Brain pericyte (primary cell): ENCODE results near the gene RAC3.
"Not testable (repeated sequence)": the region's sequence is repeated elsewhere in the genome, so short reads cannot be mapped to it uniquely, and the experiment has no call there.

Experiments used
- DNase-seq: peaks from one replicate; pipeline ENCODE4 v3.0.0-alpha.2; 2012; ENCODE audit warnings: low read depth, low spot score

Gene RAC3

DNA sequence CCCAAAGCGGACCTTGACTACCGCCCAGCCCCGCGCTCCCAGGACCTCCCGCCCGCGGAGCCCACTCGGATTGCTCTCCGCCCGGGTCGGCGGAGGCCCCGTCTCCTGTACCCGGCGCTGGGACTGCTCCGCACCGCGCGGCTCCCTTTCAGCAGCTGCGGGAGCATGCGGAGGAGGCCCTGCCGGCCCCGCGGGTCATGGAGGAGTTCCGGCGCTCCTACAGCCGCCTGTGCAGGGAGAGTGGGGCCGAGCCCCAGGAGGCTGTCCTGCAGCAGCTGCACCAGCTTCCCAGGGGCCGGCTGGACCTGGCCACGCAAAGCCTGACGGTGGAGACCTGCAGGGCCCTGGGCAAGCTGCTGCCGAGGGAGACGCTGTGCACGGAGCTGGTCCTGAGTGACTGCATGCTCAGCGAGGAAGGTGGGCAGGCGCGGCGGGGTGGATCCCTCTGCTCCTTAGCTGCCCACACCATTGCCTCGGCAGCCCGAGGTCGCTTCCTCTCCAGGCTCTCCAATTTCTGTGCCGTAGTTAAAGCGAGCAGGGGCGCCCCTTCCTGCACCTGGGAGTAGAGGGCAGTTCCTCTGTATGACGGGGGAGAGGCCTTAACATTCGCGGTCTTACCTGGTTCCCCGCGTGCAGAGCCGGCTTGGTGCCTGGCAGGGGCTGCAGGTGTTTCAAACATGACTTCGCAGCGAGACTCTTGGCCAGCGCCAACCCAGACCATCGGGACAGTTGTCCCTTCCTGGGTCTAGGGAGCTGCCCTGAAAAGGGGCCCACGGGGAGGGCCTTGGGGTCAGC, 7.8 kb upstream of the RAC3 start:
- no peak for DNase-seq

DNA sequence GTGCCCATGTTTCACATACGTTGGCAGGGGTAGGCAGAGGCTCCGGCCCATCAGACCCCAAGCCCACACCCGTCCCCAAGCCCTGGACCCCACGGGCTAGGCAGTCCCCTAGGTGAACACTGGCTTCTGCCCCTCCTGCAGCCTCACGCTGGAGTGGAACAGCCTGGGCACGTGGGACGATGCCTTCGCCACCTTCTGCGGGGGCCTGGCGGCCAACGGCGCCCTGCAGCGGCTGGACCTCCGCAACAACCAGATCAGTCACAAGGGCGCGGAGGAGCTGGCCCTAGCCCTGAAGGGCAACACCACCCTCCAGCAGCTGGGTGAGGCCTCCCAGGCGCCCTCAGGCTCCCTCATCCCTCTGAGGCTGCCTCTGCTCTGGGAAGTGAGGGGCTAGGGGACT, 6.6 kb upstream of the RAC3 start:
- no peak for DNase-seq

DNA sequence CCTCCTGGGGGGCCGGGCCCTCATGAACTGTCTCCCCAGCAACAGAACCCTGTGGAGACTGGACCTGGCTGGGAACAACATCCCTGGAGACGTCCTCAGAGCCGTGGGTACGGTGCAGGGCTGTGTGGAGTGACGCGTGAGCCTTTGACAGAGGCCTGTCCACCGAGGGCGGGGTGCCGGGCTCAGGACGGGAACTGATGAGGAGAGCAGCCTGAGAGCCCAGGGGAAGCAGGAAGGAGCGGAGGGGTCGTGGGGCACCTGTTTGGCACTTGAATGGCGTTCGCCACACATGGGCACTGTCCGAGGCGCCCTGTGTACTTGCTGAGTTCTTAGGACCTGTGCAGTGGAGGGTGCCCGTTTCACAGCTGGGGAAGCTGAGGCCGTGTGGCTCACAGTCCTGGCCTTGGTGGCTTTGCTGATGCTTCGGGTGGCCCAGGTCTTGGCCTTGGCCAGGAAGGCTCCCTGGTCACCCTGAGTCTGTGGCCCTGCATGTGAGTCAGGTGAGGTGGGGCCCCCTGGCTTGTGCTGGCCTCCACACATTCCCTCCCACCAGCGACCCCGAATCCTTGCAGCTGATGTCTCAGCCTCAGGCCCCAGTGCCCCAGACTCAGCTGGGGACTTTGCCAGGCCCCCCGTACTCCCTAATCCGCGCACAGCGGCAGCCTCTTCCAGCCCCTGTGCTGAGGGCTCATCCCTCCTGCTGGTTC, 5.9 kb upstream of the RAC3 start:
- no peak for DNase-seq

DNA sequence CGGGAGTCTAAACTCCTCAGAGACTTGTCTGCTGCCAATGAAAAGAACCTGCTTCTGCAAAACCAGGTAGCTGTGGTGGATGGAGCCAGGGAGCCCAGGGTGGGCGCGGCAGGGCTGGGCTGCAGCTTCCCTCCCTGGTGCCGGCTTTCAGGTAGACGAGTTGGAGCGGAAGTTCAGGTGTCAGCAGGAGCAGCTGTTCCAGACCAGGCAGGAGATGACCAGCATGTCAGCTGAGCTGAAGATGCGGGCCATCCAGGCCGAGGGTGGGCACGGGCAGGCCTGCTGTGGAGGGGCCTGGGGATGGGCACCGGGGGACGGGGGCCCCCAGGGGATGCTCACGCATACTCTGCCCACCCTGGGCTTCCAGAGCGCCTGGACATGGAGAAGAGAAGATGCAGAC, 3.2 kb upstream of the RAC3 start:
- no peak for DNase-seq

DNA sequence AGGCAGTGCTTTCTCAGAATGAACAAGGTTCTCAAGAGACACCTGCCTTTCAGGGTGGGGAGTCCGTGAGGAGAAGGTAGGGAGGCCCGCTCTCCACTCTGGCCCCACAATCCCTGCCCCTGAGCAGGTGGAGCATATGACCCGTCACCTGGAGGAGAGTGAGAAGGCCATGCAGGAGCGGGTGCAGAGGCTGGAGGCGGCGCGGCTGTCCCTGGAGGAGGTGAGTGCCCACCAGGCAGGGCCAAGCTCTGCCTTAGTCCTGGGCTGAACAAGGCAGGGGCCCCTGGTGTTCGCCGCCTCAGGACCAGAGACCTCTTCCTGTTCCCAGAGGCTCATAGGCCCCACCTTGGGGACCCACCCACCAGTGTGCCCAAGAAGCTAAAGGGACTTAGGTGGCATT, 2.5 kb upstream of the RAC3 start:
- no peak for DNase-seq

DNA sequence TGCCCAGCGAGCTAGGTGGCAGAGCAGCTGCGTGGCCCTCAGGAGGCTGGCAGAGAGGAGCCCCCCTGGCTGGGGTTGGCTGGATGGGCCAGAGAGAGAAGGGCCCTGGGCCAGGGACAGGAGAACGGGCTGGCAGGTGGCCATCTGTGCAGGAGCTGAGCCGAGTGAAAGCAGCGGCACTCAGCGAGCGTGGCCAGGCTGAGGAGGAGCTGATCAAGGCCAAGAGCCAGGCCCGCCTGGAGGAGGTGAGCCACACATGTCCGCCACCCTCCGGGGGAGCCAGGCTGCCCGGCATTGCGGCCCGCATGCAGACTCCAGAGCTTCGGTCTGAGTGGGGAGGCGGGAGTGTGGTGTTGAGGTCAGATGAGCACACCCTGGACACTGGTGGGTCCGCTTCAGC, 2.1 kb upstream of the RAC3 start:
- no peak for DNase-seq

DNA sequence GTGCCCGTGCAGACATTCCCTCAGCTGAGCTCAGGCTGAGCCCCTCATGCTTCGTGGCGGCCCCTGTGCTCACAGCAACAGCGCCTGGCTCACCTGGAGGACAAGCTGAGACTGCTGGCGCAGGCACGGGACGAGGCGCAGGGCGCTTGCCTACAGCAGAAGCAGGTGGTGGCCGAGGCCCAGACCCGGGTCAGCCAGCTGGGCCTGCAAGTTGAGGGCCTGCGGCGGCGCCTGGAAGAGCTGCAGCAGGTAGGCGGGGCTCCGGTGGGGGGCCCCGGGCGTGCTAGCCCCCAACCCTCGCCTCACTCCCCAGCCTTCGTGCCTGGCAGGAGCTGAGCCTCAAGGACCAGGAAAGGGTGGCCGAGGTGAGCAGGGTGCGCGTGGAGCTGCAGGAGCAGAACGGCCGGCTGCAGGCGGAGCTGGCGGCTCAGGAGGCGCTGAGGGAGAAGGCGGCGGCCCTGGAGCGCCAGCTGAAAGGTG, 1.4 kb upstream of the RAC3 start:
- no peak for DNase-seq

DNA sequence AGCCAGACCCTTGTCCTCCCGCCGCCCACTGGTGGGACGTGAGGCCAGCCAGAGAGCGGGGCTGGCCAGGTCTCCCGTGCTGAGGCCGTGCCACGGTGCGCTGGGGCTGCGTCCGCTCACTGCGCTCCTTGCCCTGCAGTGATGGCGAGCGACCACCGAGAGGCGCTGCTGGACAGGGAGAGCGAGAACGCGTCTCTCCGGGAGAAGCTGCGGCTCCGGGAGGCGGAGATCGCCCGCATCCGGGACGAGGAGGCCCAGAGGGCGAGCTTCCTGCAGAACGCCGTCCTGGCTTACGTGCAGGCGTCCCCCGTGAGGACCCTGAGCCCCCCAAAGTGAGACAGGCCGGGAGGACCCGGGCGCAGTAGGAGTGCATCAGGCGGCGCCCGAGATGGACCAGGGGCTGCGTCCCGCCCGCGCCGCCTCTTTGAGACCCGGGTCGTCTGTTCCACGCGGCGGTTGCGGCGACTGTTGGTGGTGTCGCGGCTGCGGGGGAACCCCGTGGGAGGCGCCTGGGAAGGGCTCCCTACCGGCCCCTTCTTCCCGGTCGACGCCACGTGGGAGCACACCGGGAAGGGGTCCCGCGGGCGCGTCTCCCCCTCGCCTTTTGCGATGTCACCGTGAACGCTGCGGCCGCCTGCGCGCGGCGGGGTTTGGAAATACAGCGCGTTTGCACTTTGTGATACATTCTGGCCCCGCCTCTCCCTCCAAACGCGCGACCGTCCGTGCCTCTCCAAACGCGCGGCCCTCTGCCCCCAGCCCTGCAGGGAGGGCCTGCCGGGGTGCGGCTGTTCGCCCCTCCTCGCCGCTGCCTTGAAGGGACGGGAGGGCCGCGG, 792 bp upstream of the RAC3 start:
- DNase-seq, result peak; percentile 41

DNA sequence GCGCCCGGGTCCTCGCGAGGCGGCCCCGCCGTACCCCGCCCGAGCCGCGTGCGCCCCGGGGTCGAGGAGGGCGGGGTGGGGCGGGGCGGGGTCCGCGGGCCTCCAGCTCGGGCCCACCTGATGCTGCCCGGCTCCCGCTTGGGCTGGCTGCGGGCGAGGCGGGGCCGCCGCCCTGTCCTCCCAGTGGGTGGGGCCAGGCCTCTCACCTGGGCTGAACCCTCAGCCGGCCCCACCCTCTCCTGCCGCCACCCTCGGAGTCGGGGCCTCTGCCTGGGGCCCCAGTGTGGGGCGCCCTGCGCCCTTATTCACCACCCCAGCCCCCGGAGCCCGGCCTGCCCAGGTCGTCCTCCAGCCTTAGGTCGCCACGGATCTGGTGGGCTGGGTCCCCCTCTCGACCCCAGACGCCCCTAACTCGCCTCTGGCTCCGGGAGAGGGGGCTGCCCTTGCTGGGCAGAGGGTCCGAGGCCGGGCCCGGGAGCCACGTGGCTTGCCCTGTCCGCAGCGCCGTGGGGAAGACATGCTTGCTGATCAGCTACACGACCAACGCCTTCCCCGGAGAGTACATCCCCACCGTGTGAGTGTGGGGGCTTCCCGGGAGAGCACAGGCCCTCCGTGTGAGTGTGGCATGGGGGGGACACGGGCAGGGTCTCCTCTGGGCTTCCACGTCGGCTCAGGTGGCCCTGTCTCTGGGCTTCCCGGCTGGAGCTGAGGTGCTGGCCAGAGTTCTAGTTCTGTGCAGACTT, 578 bp downstream of the RAC3 start:
- no peak for DNase-seq

DNA sequence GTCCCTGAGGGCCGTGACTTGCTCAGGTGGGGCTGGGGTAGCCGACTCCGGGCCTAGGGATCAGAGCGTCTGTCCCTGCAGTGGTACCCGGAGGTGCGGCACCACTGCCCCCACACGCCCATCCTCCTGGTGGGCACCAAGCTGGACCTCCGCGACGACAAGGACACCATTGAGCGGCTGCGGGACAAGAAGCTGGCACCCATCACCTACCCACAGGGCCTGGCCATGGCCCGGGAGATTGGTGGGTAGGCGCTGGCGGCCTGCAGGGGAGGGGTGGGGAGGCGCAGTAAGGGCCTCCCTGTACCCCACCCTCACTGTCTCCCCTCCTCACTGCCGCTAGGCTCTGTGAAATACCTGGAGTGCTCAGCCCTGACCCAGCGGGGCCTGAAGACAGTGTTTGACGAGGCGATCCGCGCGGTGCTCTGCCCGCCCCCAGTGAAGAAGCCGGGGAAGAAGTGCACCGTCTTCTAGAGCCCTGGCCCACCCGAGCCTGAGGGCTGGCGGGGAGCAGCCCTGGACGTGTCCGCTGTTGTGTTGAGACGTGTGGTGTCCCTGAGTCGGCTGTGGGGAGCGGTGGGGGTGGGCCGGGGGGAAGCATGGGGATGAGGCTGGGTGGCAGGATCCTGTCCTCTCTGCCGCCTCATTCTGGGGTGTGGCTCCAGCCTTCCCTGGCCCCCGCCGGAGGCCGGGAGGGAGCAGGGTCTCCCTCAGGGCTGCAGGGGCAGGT, 2.0 kb downstream of the RAC3 start:
- no peak for DNase-seq

DNA sequence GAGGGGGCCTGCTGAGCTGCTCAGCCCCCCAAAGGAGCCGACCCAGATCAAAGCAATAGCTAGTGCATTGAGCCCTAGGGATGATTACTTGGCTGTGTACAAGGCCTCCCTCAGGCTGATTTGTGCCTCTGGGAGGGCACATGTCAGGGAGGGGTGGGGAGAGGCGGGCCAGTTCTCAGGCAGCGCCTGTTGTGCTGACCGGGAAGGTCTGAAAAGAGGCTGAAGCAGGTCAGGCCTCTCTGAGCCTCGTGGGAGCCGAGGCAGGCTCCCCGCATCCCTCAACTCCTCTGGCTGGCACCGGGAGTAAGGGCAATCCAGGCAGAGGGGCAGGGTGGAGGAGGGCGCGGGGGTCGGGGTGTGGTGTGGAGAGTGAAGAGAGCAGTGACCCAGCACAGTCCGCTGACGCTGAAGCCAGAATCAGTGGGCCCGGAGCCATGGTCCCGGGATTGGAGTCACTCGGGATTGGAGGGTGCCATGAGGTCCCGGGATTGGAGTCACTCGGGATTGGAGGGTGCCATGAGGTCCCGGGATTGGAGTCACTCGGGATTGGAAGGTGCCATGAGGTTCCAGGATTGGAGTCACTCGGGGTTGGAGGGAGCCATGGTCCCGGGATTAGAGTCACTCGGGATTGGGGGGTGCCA, 3.0 kb downstream of the RAC3 start:
- DNase-seq, result no peak

DNA sequence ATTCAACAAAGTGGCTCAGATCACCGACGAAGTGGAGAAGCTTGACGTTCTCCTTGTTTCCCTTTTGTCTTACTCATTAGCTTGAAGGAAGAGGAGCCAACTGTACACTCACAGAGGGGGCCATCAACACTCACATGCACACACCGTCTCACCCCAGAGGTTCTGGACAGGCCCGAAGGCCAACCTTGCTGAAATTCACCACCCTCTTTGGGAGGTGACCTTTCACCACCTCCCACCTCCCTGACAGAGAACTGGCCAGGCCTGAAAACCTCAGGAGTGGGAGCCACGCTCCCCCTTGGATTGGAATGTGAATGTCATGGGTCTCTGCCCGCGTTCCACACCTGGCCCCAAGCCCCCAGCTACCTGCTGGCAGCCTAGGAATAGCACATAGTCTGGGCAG, 4.0 kb downstream of the RAC3 start:
- DNase-seq, result no peak

DNA sequence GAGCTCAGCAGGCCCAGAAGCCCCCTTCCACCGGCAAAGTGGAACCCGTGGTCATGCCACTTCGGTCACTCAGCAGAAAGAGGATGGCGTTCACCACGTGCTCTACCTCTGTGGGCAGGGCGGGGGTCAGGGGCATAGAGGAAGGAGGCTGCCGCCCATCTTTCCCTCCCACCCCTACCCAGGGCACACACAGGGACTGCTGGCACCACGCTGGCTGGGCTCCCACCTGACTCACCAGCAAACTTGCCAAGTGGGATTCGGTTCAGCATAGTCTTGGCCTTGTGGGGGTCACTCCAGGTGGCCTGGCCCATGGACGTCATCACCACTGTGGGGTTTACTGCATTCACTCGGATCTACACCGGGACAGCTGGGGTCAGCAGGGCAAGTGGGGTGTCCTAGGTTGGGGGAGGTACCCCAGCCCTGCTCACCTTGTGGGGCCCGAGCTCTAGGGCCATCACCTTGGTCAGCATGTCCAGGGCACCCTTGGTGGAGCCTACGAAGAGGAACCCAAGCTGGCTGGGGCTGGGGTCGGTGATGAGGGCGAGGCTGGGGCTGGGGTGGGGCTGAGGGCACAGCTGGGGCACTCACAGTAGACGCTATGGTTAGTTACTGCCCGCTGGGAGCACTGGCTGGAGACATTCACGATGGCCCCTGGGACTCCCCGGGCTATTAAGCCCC, 4.6 kb downstream of the RAC3 start:
- DNase-seq, result no peak

DNA sequence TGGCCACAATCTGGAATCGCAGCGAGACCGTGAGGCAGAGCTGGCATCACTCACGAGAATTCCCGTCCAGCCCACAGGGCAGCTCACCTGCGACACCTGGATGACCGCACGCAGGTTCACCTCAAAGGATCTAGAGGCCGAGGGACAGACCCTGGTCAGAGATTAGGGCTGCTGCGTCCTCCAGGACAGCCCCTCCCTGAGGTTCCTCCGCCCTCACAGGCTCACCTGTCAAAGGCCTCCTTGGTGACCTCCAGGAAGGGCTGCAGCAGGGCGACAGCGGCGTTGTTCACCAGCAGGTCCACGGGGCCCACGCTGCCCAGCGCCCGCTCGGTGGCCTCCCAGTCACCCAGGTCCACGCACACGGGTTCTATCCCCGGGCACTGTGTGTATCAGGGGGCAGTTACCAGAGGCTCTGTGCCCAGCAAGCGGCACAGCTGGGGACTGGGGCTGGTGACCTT, 5.2 kb downstream of the RAC3 start:
- no peak for DNase-seq

DNA sequence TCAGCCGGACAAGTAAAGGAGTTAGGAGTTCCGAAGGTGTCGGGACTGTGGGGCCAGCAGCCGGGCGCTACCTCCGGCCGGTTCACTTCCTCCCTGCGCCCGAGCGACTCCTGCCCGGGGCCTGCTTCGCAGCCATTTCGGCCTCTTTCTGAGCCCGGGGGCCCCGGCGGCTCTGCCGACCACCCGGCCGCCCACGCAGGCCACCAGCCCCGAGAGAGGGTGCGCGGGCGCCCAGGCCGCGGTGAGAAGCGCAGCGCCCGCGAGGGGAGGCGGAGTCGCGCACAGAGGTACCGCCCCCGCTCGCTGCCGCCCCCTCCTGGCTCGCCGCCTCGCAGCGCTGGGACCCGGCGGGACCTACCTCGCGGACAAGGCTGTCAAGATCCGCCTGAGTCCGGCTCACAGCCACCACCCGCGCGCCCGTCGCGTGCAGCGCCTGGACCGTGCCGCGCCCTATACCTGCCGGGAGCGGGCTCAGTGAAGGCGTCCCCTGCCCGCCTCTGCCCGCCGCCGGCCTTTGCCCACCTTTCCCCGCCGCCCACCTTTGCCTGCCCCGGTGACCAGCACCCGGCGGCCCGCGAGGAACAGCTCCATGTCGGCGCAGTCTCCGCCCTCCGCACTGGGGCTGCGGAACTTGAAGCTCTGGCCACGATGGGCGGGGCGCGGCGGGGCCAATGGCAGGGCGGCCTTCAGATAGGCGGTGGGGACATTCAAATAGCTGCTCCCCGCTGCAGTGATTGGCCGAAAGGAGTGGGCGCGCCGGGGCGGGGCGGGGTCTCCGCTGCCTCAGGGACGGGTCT, 5.8 kb downstream of the RAC3 start, which contains the start of gene DCXR:
TSS of gene DCXR (minus strand) at position 606 of the 797 bp plus-strand sequence. CDS start at position 591, 15 bp downstream.
- peak; percentile 83 for DNase-seq

DNA sequence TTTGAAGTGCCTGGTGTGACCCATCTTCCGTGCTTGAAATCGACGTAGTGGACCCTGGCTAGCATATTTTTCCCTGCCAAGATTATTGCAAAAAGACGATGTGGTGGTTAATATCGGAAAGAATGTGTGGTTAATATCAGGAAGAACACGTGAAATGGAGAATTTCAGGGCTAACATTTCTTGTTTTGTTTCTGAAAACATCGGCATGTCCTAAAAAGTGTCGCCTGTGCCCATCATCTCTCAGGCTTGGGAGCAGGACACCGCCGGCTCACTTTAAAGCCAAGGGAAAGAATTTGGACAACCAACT, 6.4 kb downstream of the RAC3 start:
- no peak for DNase-seq

DNA sequence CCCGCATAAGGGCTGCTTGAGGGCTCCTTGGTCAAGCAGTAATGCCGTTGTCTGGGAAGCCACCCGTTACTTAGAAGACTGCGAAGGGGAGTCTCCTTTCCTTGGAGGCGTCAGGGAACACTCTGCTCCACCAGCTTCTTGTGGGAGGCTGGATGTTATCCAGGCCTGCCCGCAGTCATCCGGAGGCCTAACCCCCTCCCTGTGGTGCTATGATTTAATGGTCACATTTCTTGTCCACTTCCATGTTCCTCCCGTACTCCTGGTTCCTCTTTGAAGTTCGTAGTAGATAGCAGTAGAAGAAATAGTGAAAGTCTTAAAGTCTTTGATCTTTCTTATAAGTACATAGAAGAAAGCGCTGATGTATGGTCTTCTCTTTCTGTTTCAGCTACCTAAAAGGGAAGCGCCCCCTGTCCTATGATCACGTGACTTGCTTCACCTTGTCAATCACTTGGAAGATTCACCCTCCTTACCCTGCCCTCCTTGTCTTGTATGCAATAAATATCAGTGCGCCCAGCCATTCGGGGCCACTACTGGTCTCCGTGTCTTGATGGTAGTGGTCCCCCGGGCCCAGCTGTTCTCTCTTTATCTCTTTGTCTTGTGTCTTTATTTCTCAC, 7.4 kb downstream of the RAC3 start:
- not testable (repeated sequence) for DNase-seq

DNA sequence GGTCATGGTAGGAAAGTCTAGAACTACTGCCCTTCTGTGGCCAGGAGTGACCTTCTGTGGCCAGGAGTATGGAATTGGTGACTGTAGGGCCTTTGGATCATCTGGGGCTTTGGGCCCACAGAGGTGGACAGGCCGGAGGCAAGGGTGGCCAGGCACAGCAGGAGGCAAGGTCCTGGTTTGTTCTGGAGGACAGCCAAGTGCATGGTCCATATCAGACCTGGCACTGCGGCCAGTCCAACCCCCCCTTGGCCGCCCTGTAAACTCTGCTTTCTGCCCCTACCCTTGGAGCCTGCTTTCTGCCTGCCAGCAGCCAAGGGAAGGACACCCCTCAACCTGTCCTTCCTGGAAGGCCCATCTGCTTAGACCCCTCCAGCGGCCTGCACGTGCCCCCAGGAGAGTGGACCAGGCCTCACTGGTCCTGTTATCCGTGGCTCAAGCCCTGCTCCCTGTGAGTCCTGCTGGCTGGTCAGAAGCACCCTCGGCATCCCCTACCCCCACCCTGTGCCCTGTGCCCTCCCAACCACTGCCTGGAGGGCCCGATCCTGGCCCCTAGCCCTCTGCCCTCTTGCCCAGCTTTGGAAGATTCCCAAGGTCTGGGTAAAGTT, 8.3 kb downstream of the RAC3 start:
- no peak for DNase-seq
